A172 (cell line): ENCODE data around the gene ADARB2. TPM values are rescaled to one million over a fixed set of nuclear protein-coding genes. Genes with fewer than 3 reads are reported as not detected.
A peak's percentile ranks its signal among the peaks of the same experiment; 100 is the strongest.

ENCODE experiments used
- DNase-seq: peaks from one replicate; pipeline ENCODE4 v3.0.0-alpha.2; 2015; ENCODE audit warnings: low spot score
- total RNA-seq: library from RNA; depleted of rRNA; stranded (reverse); fragments of >200 nt; shearing (Covaris generic); gene quantifications from 2 replicates; pipeline ENCODE4 v1.2.3, GENCODE V29; 2014

ADARB2 gene
- total RNA-seq, 1 experiment from 2014 or later: 1.2 TPM

GRCh38 chr10:1372212-1372611 lies 365.1 kb downstream of the ADARB2 start:
- DNase-seq: no peak

DNA sequence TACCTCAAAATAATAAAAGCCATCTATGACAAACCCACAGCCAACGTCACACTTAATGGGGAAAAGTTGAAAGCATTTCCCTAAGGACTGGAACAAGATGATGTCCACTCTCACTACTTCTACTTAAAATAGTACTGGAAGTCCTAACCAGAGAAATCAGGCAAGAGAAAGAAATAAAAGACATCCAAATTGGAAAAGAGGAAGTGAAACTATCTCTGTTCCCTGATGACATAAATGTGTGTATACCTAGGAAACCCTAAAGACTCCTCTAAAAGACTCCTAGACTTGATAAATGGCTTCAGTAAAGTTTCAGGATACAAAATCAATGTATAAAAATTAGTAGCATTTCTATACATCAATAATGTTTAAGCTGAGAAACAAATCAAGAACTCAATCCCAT lies 367.0 kb downstream of the ADARB2 start:
- DNase-seq: no peak

DNA sequence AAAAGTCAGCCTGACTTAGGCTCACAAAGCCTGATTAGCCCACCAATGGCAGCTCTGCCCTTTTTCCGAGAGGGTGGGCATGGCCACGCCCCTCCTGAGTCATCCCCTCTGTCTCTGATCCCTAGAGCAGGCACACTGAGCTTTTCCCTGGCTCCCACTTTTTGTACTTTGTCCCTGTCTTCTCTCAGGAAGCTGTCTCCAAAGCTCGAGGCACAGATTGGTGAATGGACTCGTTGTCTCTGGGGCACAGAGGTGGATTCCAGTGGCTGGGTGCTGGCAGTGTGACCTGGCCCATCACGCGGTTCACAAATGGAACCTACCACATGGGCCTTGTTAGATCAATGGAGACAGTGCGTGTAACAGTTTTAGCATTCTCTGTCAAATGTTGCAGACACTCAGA lies 367.7 kb downstream of the ADARB2 start:
- no peak for DNase-seq

DNA sequence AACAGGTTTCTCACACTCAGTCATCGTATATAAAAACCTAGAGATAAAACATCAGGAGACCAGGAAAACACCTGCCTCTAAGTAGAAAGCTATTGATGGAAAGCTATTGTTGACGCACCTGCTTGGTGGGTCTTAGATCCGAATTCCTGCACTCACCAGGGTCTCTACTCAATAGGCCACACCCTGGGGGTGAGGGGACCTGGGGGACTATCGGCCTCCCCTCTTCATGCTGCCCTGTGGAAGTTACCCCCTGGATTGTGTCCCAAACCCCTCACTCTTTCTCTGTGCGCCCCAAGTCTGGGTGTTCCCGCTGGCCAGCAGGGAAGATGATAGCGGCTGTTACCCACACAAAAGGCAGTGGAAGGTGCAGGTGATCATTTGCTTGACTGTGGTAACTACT lies 368.1 kb downstream of the ADARB2 start:
- no peak for DNase-seq

DNA sequence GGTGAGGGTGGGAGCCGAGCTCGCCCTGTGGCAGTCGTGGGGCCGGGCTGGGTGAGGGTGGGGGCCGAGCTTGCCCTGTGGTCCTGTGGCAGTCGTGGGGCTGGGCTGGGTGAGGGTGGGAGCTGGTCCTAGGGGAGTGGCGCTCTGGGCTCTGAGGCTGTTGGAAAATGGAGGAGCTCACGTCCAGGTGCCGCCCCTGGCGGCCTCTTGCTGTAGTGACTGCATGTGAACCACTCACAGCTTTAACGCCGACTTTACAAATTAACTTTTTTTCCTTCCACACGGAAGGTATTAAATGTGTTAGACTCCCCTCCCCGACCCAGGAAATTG lies 368.5 kb downstream of the ADARB2 start:
- peak; percentile 51 for DNase-seq

DNA sequence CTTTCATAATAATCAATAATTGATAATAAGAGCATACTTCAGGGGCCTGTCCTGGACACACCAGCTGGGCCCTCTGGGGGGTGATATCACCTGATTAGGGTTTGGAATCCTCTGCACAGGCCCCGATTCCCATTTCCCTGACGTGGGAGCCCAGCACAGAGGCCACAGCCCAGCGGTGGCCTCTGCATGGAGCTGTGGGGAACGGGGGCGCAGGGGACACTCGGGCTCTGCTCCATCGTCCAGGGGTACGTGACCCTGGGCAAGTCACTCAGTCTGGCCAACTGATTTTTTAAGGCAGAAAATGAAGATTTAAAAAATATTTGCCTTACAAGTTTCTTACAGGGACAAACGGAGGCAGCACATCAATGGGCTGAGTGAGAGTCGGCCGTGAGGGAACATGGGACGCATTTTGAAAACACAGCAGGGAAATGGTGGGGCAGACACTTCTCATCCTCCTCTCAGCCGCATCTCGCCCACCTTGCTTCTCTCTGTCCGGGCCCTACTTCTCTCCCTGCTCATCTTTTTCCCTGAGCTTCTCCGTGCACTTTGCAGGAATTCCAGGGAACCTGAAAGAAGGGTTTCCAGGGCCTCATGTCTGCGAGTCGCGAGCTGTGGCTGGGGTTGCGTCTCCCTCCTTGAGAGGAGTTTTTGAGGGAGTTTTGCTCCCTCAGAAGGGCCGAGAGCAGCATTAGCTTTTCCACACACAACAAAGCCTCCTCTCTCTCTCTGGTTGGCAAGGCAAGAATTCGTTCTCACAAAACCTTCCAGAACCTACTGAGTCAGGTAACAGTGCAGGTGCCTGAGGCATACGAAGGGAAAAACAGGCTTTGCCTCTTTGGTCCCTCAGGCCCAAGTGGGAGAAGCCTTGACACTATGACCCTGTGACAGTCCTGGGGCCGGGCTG lies 369.1 kb downstream of the ADARB2 start:
- no peak for DNase-seq

GRCh38 chr10:1366811-1367425 lies 370.4 kb downstream of the ADARB2 start:
- DNase-seq: no peak

DNA sequence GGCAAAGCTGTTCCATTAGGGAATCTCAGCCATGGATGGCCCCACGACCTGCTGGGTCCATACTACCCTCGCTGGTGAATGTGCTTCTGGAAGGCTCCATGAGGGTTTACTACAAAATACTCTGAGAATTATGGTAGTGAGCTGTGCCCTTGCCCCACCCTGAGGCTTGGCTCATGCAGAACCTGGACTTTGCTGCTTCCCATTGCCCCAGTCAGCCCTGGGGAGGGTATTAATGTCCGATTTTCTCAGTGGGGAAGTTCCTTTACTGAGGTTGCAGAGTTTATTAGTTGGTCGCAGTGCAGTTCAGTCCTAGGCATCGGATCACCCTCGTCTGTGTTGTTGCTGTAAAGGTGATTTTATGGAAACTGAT lies 371.0 kb downstream of the ADARB2 start:
- DNase-seq: no peak

GRCh38 chr10:1365540-1366321 lies 371.6 kb downstream of the ADARB2 start:
- DNase-seq: no peak

DNA sequence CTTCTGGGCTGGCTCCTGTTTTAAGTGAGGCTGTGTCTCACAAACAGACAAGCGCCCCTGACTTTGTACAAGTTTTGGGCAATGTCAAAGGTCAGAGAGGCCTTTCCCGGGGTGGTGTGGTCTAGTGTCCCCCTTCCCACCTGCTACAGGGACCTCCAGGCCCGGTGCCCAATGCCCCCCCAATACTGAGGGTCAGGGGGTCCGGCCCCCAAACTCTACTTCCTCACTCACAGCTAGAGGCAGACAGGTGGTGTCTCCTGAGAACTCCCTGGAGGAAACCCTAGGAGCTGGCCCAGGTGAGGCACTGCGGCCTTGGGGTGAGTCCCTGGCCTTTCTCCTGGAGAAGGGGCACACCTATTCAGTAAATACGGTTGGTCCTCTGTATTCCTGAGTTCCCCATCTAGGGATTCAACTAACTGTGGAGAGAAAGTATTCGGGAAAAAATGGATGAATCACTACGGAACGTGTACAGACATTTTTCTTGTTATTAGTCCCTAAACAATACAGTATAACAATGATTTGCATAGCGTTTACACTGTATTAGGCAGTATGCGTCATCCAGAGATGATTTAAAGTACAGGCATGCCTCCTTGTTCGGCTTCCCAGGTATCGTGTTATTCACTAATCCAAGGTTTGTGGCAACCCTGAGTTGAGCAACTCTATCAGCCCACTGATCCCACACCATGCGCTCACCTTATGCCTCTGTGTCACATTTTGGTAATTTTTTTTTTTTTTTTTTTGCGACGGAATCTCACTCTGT lies 373.0 kb downstream of the ADARB2 start:
- DNase-seq: no peak

DNA sequence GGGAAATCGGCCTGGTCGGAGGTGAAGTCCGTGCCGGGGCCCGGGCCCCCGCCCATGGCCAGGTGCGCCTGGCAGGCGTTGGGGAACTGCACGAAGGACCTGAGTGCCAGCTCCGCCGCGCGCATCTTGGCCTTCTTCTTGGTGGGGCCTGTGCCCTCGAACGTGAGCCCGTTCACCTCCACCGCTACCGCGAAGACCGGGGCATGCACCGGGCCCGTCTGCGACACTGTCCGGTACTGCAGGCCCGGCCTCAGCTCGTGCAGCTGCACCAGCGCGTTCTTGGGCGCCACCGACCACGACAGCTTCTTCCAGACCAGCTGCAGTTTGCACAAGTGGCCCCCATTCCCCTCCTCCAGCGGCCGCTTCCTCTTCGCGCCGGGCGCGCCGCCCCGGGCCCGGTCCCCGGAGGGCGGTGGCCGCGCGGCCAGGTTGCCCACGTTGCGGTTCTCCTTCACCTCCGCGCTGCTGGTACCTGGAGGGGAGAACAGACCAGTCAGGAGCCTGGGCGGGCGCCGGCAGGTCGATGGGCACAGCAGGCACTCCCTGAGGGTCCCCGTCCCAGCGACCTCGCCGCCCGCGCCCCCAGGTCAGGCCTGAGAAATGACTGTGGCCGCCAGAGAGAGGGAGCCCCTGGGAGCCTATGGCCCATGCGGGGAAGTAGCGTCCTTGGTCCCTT lies 373.7 kb downstream of the ADARB2 start:
- no peak for DNase-seq

- DNase-seq: no peak
Observed at GRCh38 chr10:1362589-1363445, 374.5 kb downstream of the ADARB2 start.

DNA sequence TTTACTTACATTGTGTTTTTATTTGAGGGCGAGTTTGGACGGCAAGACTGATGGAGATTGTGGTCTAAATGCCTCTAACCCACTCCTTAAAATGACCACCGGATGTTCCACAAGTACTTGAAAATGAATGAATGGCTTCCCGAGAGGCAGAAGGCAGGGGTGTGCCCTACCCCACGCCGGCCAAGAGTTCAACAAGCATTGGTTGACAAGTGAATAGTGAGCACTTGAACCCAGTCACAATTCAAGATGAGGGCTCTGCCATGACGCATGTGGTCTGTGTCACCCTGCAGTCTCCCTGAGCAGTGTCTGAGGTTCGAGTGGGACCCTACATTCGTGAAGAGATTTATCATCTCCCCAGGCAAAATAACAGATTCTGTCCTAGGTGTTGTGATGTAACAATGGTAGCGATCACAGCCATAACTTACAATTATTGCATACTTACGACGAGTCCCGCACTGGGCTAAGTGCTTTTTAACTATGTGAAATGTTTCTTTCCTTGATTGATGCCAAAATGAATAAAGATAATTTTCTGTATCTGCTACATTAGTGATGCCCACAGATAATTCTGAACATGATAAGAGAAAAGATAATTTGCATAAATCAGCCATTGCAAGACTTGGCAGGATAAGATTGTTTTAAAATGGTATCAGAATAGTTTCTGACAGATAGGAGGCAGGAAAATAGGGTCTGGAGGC lies 375.8 kb downstream of the ADARB2 start:
- DNase-seq: no peak

DNA sequence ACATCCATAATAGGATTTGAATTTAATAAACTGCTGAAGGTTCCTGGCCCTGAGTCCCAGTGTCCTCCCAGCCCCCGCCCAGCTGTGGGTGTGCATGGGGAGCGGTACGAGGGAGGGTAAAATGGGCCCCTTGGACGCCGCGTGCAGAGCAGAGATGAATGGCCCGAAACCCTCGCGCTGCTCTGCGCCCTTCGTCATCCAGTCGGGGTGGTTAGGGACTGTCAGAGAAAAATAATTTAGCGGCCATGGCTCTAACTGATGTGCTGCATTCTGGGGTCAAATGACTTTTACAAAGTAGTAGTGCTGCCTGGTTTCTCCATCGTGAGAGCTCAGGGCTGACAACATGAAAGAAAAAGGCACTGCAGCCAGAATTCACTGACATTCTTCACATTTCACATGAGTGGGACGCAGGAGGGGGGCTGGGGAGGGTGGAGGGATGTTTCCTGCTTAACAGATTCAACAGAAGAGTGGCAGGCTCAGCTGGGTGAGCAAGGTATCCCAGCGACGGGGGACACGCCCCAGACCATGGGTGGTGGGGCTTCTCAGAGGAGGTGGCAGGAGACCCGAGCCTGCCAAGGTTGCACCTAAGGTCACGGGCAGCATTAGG lies 376.7 kb downstream of the ADARB2 start:
- DNase-seq: peak; percentile 8

DNA sequence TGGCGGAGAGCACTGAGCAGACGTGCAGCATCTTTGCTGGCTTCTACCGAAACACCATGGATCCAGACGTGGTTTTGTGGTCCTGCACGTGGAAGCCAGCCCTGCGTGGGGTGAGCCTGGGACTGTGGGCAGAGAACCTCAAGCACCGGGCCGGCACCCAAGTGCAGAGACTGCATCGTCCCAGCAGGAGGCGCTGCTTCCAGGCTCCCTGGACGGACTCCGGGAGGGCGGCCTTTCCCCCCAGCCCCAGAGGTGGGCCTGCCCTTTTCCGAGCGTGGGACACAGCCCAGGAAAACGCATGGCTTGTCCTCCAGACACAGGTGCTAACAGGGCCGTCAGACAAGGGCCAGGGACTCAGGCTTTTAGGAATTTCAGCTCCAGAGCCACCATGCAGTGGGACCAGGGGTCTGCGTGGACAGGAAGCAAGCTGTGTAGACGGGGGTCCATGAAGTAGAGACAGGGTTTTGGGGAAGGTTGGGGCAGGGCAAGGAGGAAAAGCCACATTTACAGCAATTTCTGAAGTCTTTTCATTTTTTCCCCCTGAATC lies 377.2 kb downstream of the ADARB2 start:
- no peak for DNase-seq

DNA sequence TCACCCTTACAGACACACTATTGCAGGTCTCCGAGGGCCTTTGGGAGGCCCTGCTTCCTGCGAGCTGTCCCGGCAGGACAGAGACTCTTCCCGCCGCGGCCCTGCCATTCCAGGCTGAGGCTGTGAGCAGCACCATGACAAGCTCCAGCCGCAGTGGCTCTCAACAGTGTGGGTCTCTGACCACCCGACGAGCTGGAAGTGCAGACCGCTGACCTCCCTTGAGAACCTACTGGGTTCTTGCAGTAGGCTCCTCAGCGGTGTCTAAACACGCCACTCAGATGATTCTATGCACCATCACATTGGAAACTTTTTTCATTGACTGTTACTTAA lies 377.7 kb downstream of the ADARB2 start:
- DNase-seq: no peak

DNA sequence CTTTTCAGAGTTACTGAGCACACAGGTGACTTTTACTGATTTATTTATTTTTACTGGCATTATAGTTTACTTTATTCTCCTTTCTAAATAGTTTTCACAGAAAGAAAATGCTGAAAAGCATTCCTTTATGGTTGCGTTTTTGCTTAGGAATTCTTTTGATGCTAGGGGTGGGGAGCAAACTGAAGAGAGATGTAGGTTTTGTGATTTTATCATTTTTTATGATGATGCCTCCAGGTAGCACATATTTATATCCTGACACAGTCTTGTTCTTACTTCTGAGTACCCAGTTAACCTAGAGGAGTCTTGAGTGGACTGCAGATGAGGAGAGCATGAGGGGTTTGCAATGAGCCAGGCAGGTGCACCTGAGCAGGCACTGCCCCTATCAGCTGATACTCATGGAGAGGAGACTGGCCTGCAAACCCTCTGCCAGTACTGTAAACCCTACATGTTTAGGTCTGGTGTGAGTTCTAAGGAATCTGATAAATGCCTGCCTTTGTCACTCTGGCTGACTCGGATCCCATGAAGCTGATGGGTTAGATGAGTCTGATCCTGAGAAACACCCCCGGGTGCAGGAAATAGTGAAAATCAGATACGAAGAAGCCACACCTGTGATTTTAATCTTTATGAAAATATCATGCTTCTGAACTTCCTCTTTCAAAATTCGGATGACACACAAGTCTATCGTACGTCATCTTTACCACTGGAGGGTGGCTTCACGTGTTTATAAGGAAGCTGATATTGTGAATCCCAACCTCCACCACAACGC lies 378.3 kb downstream of the ADARB2 start:
- DNase-seq: peak; percentile 15

DNA sequence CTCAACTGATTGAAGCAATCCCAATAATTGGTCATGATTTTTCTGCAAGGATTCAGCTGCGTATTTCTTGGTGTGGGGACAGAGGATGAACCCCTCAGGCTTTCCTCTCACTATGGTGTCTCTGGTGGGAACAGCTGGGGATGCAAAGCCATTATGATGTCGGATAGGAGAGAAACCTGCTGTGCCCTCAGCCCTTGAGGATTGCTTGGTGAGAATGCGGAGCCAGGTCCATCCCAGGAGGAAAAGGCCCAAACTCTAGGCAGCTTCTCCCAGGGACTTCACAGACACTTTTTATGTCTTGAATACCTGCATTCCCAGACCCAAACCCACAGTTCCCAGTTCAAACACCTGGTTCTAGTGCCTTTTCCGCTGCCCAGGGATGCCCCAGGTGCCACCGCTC lies 379.2 kb downstream of the ADARB2 start:
- DNase-seq: no peak

DNA sequence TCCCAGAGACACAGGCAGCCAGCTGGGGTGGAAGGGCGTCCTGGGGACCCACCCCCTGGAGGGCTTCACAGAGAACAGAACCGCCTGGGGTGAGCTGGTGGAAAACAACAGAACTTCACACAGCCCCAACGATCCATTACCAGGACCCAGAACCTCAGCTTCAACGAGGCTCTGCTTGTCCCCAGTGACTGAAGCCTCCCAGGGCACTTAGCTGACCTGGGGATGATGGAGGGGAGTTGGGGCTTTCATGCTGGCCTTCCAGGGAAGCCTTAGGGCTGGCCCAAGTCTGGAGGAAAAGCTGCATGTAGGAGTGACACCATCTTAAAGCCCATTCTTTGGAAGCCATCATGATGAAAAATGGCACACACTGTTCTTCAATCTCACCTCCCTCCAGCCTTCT lies 381.0 kb downstream of the ADARB2 start:
- DNase-seq: no peak
